ENCODE data around the gene GABRB2. TPM values are rescaled to one million over a fixed set of nuclear protein-coding genes. Genes with fewer than 3 reads are reported as not detected.

GABRB2 gene
- total and polyA plus RNA-seq, 4 donors, result 0.08 TPM; not detected in 3

DNA sequence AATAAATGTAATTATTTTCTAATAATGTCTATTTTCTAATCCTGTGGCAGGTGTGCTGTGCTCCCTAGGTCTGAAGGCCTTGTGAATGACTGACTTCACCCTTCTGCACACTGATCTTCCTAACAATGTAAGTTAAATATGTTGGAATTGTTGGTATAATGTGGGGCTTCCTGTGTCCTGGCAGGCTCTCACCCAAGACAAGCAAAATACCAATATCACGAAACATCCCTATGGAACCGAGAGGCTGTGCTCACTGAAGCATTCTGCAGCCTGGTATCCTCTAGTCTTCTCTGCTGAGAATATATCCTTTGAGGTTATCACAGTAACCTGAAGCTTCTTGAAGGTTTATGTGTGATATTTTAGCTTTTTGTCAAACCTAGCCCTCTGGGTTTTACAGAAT is 159.4 kb downstream of the GABRB2 start:
- WGBS, result 89% methylated on average over 2 of the region's 2 CpGs
- Histone ChIP-seq H3K36me3 (ENCODE audit: control insufficient read depth in 4 of 4, insufficient read depth in 3 of 4, low read depth in 1 of 4, low read length in 3 of 4) (no peaks in the 10 kb centered on the region), H3K4me1 (ENCODE audit: control insufficient read depth in 4 of 4, insufficient read depth in 4 of 4, low read length in 3 of 4) (no peaks in the 10 kb centered on the region), H3K9ac (ENCODE audit: low read depth in 1 of 2, low read length in 2 of 2) (no peak overlapping the region), H3K9me3 (ENCODE audit: control insufficient read depth in 4 of 4, low read length in 3 of 4) (no peaks in the 10 kb centered on the region), H3K27me3 (ENCODE audit: control insufficient read depth in 4 of 4, insufficient read depth in 4 of 4, low read length in 3 of 4) (no peaks in the 10 kb centered on the region), H3K4me3 (ENCODE audit: low read depth in 1 of 3, low read length in 3 of 3) (no peak overlapping the region), H3K27ac (ENCODE audit: low read depth in 1 of 2, low read length in 2 of 2) (no peak overlapping the region)
- DNase-seq (ENCODE audit: low spot score), result no peak
- TF ChIP-seq RAD21 (IDR thresholded peaks at IDR 0.05) (no peak), FOXA2 (IDR thresholded peaks at IDR 0.05) (no peak), TAF1 (conservative IDR thresholded peaks at IDR 0.05) (no peak), HNF4A (conservative IDR thresholded peaks at IDR 0.05) (no peak), YY1 (IDR thresholded peaks at IDR 0.05) (no peak), RXRA (IDR thresholded peaks at IDR 0.05) (no peak), JUND (IDR thresholded peaks at IDR 0.05) (no peak), HNF4G (IDR thresholded peaks at IDR 0.05) (no peak), FOXA1 (IDR thresholded peaks at IDR 0.05) (no peak)
- TF ChIP-seq, protein P1, sequence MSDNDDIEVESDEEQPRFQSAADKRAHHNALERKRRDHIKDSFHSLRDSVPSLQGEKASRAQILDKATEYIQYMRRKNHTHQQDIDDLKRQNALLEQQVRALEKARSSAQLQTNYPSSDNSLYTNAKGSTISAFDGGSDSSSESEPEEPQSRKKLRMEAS (IDR thresholded peaks at IDR 0.05), result no peak
- TF ChIP-seq, protein P2, sequence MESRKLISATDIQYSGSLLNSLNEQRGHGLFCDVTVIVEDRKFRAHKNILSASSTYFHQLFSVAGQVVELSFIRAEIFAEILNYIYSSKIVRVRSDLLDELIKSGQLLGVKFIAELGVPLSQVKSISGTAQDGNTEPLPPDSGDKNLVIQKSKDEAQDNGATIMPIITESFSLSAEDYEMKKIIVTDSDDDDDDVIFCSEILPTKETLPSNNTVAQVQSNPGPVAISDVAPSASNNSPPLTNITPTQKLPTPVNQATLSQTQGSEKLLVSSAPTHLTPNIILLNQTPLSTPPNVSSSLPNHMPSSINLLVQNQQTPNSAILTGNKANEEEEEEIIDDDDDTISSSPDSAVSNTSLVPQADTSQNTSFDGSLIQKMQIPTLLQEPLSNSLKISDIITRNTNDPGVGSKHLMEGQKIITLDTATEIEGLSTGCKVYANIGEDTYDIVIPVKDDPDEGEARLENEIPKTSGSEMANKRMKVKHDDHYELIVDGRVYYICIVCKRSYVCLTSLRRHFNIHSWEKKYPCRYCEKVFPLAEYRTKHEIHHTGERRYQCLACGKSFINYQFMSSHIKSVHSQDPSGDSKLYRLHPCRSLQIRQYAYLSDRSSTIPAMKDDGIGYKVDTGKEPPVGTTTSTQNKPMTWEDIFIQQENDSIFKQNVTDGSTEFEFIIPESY (IDR thresholded peaks at IDR 0.05), result no peak
- TF ChIP-seq, protein P3, sequence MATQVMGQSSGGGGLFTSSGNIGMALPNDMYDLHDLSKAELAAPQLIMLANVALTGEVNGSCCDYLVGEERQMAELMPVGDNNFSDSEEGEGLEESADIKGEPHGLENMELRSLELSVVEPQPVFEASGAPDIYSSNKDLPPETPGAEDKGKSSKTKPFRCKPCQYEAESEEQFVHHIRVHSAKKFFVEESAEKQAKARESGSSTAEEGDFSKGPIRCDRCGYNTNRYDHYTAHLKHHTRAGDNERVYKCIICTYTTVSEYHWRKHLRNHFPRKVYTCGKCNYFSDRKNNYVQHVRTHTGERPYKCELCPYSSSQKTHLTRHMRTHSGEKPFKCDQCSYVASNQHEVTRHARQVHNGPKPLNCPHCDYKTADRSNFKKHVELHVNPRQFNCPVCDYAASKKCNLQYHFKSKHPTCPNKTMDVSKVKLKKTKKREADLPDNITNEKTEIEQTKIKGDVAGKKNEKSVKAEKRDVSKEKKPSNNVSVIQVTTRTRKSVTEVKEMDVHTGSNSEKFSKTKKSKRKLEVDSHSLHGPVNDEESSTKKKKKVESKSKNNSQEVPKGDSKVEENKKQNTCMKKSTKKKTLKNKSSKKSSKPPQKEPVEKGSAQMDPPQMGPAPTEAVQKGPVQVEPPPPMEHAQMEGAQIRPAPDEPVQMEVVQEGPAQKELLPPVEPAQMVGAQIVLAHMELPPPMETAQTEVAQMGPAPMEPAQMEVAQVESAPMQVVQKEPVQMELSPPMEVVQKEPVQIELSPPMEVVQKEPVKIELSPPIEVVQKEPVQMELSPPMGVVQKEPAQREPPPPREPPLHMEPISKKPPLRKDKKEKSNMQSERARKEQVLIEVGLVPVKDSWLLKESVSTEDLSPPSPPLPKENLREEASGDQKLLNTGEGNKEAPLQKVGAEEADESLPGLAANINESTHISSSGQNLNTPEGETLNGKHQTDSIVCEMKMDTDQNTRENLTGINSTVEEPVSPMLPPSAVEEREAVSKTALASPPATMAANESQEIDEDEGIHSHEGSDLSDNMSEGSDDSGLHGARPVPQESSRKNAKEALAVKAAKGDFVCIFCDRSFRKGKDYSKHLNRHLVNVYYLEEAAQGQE (IDR thresholded peaks at IDR 0.05), result no peak

DNA sequence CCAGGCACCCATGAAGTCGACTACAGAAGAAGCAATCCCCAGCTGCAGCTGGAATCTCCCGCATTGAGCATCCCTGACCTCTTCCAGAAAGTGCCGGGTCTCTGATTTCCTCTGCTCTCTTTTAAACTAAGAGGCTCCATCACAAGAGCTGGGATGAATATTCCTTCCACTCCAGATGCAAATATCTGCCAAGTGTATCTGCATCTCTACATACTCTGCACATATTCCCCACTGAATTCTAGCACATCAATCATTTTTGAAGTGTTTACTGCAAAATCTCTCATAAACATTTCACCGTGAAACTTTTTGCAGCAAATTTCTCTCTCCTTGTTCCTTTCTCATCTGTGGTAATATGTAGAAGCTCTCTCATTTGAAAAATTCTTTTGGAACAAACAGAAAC is 161.5 kb downstream of the GABRB2 start:
- DNase-seq (ENCODE audit: low spot score), result no peak
- 65% methylated on average over 4 of the region's 4 CpGs for WGBS
- Histone ChIP-seq H3K36me3 (ENCODE audit: control insufficient read depth in 4 of 4, insufficient read depth in 3 of 4, low read depth in 1 of 4, low read length in 3 of 4) (no peaks in the 10 kb centered on the region), H3K9me3 (ENCODE audit: control insufficient read depth in 4 of 4, low read length in 3 of 4) (no peaks in the 10 kb centered on the region), H3K9ac (ENCODE audit: low read depth in 1 of 2, low read length in 2 of 2) (no peak overlapping the region), H3K4me1 (ENCODE audit: control insufficient read depth in 4 of 4, insufficient read depth in 4 of 4, low read length in 3 of 4) (no peaks in the 10 kb centered on the region), H3K27me3 (ENCODE audit: control insufficient read depth in 4 of 4, insufficient read depth in 4 of 4, low read length in 3 of 4) (no peaks in the 10 kb centered on the region), H3K27ac (ENCODE audit: low read depth in 1 of 2, low read length in 2 of 2) (no peak overlapping the region), H3K4me3 (ENCODE audit: low read depth in 1 of 3, low read length in 3 of 3) (no peak overlapping the region)
- TF ChIP-seq RAD21 (IDR thresholded peaks at IDR 0.05) (no peak), SP1 (IDR thresholded peaks at IDR 0.05) (no peak), YY1 (IDR thresholded peaks at IDR 0.05) (no peak), GABPA (IDR thresholded peaks at IDR 0.05 in 1 of 2, conservative IDR thresholded peaks at IDR 0.05 in 1 of 2) (no peak), FOXA2 (IDR thresholded peaks at IDR 0.05) (no peak), NR2F2 (IDR thresholded peaks at IDR 0.05) (no peak), HNF4G (IDR thresholded peaks at IDR 0.05) (no peak)

Data from liver (tissue), 9 donors.